HG03460 (cell line): Measurements from ENCODE around the gene ELF2.
"Not testable (repeated sequence)": the region's sequence is repeated elsewhere in the genome, so short reads cannot be mapped to it uniquely, and the experiment has no call there.

ENCODE experiments used
- ATAC-seq: cut with Tn5 transposase; IDR thresholded peaks from one replicate; pipeline ENCODE4 v1.9.1; 2021; ENCODE audit not compliant: unreplicated experiment

ELF2 gene

DNA sequence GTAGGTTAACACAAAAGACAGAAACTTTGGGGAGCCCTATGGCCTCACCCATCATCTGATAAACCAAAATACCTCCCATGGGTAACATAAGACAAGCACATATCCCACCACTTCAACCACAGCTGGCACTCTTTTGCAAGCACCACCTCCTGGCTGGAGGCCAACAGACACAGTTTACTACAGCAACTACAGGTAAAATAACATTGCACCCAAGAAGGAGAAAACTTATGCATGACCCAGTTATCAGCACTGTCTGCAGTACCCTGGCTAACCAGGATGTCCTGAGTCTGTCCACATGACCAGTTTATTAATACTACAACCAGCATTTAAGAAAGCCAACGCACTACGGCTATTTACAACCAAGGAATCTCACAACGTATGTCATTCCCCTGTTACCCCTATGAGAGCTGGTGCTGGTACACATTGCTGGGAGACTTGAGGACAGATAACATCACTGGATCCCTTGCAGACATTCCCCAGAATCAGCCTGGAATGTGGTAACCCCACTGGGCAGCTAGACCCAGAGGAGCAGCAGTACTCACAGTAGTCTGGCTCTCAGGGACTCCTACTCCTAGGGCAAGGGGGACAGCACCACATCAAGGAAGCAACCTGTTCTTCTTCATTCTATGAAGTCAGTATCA is 32.0 kb downstream of the ELF2 start:
- no peak for ATAC-seq

DNA sequence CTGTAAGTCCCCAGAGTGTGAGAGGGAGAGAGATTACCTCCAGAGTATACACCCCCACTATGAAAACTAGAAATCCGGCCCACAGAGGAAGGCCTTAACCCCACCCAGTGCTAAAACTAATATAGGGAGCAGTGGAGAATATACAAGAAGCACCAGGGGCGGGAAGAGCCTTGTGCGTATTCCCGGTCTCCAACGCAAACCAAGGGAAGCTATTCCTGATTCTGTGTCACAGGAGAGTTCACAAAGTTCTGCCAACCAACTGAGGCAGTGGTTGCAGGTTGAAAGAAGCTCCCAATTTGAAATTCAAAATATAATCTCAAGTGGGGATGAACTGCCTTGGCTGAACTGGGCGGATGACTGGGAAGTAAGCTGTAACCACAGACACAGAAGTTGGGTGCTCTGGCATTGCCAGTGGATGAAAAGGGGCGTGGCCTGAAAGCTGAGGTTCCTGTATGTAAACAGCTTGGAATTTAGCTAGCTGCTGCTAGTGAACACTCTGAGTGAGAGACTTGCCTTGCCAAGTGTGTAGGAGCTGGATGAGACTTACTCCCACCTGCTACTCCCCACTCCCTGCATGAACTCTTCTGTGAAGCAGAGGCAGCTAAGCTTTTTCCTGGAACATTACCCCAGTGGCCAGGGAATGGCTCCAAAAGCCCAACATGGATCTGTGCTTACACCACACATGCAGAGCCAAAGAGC is 32.7 kb downstream of the ELF2 start:
- ATAC-seq: no peak

DNA sequence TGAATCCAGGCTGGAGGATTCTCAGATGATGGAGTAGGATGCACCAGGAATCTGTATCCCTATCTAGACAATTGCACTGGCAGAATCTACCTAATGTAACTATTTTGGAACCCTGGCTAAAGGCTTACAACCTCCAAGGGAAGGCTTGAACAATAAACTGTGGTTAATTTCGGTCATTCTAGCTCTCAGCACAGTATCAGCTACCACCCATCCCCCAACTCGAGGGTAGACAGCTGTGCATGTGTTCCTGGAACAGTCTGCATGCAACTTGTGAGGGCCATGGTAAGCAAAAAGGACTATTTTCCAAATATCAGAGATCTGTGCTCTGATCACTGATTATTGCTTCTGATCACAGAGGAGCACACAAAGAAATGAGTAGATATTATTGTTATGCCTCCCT is 34.0 kb downstream of the ELF2 start:
- ATAC-seq: no peak

DNA sequence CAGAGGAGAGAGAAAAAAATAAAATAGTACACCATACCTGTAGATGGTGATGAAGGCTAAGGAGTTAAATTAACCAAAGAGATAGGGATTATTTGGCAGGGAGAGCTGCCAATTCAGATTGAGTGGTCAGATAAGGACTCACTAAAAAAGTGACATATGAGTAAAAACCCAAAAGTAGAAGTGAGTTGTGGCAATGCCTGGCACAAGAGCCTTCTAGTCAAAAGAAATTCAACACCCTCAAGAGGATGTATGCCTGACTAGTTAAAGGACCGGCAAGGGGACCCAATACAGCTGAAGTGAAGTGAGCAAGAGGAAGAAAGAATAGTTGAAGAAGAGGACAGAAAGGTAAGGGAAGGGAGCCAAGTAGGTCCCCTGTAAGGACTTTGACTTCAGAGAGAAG is 34.9 kb downstream of the ELF2 start:
- peak; percentile 80 for ATAC-seq

DNA sequence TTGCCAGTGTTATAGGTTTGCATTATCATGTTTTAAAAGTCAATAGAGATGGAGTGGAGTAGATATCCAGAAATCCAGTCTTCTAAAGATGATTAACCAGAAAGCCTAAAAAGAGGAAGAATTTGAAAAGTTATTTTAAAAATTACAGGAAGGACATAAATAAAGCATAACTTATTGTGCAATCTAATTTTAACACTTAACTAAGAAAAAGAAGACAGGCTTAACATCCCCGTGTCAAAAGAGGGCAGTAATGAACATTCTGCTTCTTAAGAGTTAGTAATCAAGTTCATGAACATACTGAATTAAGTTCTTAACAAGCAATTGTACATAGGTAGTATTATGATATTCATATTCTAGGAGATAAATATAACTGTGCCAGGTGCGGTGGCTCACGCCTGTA is 39.3 kb downstream of the ELF2 start:
- ATAC-seq: no peak

DNA sequence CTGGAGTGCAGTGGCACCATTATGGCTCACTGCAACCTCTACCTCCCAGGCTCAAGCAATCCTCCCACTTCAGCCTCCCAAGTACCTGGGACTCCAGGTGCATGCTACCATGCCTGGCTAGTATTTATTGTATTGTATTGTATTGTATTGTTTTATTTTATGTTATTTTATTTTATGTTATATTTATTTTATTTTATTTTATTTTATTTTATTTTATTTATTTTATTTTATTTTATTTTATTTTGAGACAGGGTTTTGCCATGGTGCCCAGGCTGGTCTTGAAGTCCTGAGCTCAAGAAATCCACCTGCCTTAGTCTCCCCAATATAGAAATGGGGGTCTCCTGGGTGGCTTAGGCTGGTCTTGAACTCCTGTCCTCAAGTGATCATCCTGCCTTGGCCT is 42.6 kb downstream of the ELF2 start:
- ATAC-seq: no peak

DNA sequence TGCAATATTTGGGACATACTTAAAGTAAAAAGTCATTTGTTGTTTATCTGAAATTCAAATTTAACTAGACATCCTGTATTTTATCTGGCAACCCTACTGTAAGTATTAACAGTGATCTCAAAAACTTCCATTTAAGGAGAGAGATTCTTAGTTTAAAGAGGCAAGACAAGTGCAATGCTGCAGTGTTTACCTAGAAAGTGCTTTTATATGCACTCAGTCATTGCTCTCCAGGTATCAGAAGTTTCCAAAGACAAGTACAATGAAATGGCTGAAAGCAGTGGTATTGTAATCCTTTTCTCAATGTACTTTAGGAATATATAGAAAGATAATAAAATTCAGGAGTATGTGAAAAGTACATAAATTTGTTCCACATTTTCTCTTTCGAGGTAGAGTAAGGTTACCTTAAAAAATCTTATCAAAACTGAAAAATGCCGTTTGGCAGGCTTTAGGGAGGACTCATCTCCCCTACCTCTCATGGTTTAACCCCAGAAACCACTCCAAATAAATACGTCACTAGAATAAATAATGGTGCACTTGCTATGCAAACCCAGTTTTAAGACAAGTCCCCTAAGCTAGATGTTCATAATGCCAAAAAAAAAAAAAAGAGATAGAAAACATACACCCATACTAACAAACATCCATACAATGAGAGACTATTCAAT is 45.7 kb downstream of the ELF2 start:
- no peak for ATAC-seq

DNA sequence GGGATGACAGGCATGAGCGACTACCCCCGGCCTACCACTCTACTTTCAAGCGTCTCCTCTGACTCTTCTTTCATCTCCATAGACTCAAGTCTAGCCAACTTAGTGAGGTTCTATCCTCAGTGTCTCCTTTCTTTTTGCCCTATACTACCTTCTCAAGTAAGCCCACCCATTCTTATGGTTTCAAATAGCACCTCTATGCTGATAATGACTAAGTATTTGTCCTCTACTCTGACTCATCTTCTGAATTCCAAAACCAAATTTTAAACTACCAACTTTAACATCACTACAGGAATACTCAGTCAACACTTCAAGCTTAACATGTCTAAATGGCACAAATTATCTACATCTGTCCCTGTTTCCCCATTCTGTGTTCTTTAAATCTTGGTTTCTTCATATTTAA is 47.8 kb downstream of the ELF2 start:
- no peak for ATAC-seq

DNA sequence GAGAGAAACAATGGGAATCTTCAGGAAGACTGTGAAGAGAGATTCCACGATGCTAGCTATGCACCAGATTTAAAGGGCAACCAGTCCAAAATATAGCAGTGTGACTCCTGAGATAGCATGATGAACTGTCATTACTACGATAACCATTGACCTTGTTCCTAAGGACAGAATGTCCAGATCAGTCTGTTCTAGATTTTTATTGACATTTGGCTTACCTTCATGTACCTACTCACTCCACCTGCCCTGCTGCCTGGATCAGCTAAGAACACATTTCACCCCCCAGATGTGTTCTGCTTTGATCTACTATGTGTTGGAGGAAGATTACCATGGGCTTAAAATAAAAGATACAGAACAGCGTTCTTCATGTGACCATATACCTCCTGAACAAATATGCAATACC is 50.1 kb downstream of the ELF2 start:
- no peak for ATAC-seq

DNA sequence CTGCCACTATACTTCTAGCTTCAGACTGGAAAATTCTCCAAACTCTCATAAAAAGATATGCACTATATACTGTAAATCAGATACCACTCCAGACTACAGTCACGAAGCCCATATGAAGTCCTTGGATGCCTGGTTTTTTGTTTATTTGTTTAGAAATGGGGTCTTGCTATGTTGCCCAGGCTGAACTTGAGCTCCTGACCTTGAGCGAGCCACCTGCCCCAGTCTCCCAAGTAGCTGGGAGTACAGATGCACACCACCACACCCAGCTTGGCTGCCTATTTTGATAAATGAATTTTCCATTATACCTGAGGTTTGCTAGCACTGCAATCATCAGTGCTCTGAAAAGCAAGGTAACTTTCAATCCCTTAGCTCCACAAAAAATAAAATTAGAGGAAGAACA is 53.1 kb downstream of the ELF2 start:
- no peak for ATAC-seq

DNA sequence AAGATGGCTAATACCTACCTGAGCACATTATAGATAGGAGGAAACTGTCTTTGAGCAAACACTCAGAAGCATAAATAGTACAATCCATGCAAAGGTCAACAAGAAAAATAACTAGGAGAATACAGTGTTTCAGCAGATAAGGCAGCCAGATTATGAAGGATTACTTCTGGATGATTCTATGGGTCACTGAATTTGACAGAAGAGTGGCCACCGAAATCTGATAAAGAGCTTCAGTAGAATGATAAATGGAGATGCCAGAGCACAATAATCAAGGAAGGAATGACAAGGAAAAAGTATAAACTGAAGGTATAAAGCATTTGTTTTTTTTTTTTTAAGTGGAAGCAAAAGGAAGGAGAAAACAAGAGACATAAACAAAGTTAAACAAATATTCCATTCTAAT is 58.7 kb downstream of the ELF2 start:
- no peak for ATAC-seq

DNA sequence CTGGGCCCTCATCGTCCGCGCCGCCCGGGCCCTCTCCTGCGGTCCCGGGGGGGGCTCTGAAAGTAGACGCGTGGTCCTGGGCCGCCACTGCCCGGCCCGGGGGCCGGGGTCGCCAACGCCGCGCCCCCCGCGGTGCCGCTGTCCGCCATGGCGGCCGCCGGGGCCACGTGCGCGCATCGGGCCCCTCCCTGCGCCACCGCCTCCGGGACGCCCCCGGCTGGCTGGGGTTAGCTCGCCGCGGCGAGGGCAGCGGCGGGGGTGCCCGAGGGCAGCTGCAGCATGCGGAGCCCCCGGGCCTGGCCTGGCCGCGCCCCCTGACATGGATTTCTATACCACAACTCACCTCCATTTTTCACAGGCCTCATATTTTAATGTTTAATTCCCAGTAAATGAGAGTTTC is 61.8 kb downstream of the ELF2 start:
- no peak for ATAC-seq

DNA sequence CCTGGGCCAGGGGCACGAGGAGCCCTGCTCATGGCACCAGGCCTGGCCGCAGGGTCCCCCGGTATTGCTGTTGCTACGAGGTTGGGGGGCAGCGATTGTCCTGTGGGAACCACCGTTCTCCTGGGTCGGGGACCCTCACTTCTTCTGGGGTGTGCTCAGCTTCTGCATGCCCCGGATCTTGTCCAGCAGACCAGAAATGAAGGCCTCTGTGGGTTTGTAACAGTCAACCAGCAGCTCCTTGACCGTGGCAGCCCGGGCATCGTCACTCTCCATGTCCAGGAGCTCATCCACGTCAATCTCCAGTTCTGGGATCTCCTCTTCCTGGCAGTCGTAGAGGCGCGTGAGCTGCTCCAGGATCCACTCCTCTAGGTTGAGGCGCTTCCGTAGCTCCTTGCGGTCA is 62.2 kb downstream of the ELF2 start:
- not testable (repeated sequence) for ATAC-seq

DNA sequence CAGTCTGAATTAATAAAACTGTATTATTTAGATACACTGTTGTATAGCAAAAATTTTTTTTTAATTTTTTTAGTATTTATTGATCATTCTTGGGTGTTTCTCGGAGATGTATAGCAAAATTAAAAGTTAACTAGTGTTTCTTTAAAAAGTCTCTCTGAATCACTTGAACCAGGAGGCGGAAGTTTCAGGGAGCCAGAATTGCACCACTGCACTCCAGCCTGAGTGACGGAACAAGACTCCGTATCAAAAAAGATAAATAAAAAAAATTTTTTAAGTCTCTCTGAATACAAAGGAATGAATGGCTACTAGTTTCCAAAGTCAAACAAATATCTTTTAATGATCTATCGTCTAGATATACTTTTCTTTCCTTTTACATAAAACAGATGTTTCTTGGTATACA is 64.4 kb downstream of the ELF2 start:
- ATAC-seq: no peak

DNA sequence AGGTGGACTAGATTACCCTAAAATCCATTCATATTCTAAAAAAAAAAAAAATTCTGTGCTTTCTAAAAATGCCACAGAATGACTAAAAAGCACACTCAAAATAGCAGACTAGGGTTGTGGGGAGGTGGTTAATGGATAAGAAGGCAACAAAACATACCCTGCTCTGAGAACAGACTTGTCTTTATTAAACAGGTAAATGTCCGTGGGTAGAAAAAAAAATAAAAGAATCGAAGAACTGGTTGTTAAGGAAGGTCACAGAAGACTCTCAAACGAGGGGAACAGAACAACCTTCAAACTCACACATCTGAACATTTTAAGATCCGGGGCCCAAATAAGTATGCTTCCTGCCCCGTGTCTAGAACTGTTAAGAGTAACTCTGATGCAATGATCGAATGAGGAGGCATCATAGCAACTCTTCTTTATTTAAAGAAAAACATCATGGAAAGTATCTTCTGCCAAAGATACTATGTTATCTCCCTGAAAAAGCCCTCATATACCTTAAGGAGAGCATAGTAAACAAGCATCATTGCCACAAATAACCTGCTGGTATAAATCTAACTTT is 68.4 kb downstream of the ELF2 start:
- no peak for ATAC-seq

DNA sequence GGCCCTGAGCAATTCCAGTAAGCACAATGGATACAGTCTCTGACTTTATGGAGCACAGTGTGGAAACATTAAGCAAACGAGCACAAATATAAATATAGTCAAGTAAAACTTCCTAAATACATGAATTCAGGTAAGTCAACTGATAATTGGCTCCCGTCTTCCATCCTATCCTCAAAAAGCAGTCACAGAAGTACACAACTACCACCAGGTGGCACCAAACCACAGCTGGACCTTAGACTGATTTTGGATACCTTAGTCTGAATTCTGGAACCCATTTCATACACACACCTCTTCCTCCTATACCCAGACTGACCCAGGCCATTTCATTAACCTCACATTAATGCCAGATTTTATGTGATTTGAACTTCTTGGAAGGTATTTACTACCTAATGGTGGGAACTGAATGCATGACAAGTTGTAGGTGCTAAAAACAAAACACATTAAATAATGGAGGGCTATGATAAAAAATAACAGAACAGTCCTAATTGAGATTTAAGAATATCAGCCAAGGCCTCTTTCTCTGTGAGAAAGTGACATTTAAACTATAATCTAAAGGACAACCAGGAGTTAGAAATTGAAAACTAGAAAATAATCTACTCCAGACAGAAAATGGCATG is 77.5 kb downstream of the ELF2 start:
- peak; percentile 88 for ATAC-seq

DNA sequence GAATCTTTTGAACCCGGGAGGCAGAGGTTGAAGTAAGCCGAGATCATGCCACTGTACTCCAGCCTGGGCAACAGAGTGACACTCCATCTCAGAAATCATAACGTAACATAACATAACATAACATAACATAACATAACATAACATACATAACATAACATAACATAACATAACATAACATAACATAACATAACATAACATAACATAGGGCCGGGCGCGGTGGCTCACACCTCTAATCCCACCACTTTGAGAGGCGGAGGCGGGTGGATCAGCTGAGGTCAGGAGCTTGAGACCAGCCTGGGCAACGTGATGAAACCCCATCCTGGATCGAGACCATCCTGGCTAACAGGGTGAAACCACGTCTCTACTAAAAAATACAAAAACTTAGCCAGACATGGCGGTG is 84.7 kb downstream of the ELF2 start:
- ATAC-seq: no peak

DNA sequence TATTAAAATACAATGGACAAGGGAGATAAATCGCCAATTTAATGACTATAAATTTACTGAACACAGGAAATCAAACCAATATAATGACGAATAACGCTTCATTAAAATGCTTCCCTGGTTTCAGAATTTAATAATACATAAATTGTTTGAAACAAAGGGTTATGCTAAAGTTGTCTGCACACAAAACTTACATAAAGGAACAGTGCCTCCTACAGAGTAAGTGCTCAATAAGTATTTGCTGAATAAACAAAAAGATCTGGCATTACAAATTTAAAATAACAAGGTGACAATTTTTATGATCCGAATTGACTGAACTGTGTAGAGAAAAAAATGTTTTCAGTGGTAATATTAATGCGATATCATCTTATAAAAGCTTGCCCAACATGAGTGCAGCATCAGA is 91.9 kb downstream of the ELF2 start:
- no peak for ATAC-seq

DNA sequence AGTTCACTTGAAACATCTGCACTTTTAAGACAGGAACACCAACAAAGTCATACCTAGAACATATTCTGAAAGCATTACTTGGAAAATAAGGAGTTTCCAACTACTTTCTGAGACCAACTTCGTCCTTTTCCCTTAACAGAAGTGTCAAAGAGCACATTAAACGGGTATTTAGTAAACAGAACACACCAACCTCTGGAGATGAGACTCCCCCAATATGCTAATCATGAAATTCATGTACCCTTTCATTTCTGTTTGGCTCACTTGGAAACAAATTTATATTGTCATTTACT is 92.3 kb downstream of the ELF2 start:
- no peak for ATAC-seq

DNA sequence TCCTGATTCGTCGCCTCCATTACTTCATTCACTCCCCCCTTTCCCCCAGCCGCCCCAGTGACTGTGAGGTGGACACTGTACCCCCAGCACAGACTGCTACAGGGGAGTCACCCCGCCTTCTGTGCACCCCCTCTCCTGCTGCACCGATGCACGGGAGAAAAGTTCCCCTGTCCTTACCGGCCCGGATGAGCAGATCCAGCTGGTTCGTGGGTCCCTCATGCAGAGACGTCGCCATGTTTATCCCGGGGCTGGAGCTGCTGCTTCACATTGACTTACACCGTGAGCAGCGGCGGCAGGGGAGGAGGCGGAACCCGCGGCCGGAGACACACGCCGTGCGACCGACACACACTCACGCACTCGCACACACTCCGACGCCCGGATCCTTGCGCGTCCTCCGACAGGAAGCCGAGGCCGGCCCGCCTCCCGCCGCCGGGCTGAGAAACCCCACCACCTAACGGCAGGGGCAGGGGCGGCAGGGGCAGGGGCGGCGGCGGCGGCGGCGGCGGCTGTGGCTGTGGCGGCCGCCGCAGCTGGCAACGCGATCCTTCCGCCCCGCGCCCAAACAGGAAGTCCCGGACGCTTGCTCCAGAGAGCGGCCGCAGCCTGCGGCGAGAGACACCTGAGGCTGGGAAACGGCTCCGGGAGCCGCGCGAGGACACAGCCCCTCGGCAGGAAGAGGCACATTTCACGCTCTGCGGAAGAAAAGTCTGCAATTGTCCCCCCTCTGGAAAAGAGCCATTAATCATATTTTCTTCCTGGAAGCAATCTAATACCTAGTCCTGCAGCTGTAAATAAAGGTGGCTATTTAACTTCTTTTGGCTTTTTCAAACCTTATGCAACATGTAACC is 92.8 kb downstream of the ELF2 start:
- ATAC-seq: peak; percentile 54

DNA sequence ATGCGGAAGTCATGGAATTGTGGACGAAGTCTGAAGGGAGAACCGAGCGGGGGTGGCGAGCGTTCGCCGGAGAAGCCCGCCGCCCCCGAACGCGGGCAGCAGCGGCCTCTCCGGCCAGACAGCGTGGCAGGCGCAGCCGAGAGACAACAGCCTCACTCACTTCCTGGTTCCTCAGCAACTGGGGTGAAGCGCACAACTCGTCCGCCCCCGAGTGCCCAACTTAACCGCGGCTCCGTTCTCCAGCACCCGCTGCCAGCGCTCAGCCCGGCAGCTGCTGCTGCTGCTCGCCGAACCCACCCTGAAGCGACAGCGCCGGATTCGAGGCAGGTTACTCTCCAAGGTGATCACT is 93.4 kb downstream of the ELF2 start:
- ATAC-seq: peak; percentile 38
